Measurements from ENCODE around the gene KRT39. TPM values are rescaled to one million over a fixed set of nuclear protein-coding genes. Genes with fewer than 3 reads are reported as not detected.

Gene KRT39
- total and polyA plus RNA-seq, 2 of the 13 experiments (the other 11 are each of a cell fraction or from before 2014, with no cell fraction given): 0.07 to 1.2 TPM

GRCh38 chr17:40958086-40958953 is 8.4 kb downstream of the KRT39 start (continued):
- TF ChIP-seq ZNF710 (CRISPR knock-in tag; IDR thresholded peaks at IDR 0.05; ENCODE audit: borderline replicate concordance): 0 out of 2 replicates have a peak, but pooled peaks have one; percentile 28
- peak; percentile 43; the same call in 1 of the 2 replicates for TF ChIP-seq CBX5 (CRISPR knock-in tag; IDR thresholded peaks at IDR 0.05; ENCODE audit: borderline replicate concordance)
- no peak for TF ChIP-seq ESRRA (CRISPR knock-in tag; IDR thresholded peaks at IDR 0.05; ENCODE audit: low read depth)
- TF ChIP-seq GABPB1 (CRISPR knock-in tag; IDR thresholded peaks at IDR 0.05): 0 out of 2 replicates have a peak, but pooled peaks have one; percentile 1
- TF ChIP-seq ZKSCAN8 (CRISPR knock-in tag; IDR thresholded peaks at IDR 0.05; ENCODE audit: borderline replicate concordance): no peak
- peak; percentile 97; the same call in 1 of the 2 replicates for TF ChIP-seq FOXK1 (CRISPR knock-in tag; IDR thresholded peaks at IDR 0.05; ENCODE audit: borderline replicate concordance, low read depth)
- peak; percentile 85 for TF ChIP-seq SAP130 (CRISPR knock-in tag; IDR thresholded peaks at IDR 0.05; ENCODE audit: low read depth)
- no peak for TF ChIP-seq CC2D1A (CRISPR knock-in tag; IDR thresholded peaks at IDR 0.05)
- TF ChIP-seq AHDC1 (CRISPR knock-in tag; IDR thresholded peaks at IDR 0.05; ENCODE audit: borderline replicate concordance): peak; percentile 88; the same call in 1 of the 2 replicates
- TF ChIP-seq RAD21 (CRISPR knock-in tag; IDR thresholded peaks at IDR 0.05): no peak
- peak; percentile 82; the same call in 1 of the 2 replicates for TF ChIP-seq FOXJ3 (CRISPR knock-in tag; IDR thresholded peaks at IDR 0.05; ENCODE audit: borderline replicate concordance)
- TF ChIP-seq SPEN (CRISPR knock-in tag; IDR thresholded peaks at IDR 0.05; ENCODE audit: low read depth): 0 out of 2 replicates have a peak, but pooled peaks have one; percentile 21
- peak; percentile 84 for TF ChIP-seq ZNF644 (CRISPR knock-in tag; IDR thresholded peaks at IDR 0.05; ENCODE audit: low read depth)
- TF ChIP-seq ZNF264 (CRISPR knock-in tag; IDR thresholded peaks at IDR 0.05): 0 out of 2 replicates have a peak, but pooled peaks have one; percentile 51
- TF ChIP-seq ZNF503 (CRISPR knock-in tag; IDR thresholded peaks at IDR 0.05): peak; percentile 90
- 0 out of 2 replicates have a peak, but pooled peaks have one; percentile 45 for TF ChIP-seq SIX4 (CRISPR knock-in tag; IDR thresholded peaks at IDR 0.05)

All from HepG2 (cell line).